Activated naive CD8-positive, alpha-beta T cell treated with anti-CD3 and anti-CD28 coated beads, Interleukin-2, amount 10 ng/mL, durations not matched to agents 7 days and 5 days (primary cell): ENCODE measurements around the gene CSNK2A1. TPM values are rescaled to one million over a fixed set of nuclear protein-coding genes. Genes with fewer than 3 reads are reported as not detected.
A peak's percentile ranks its signal among the peaks of the same experiment; 100 is the strongest.
"Not testable (repeated sequence)": the region's sequence is repeated elsewhere in the genome, so short reads cannot be mapped to it uniquely, and the experiment has no call there.

Experiments
- ATAC-seq: fragments of 150-1000 bp; cut with Tn5 transposase; one replicate; pipeline ENCODE4 v1.10.0; 2021; ENCODE audit warnings: low read depth, moderate library complexity
- POLR2A ChIA-PET: fragments of 350-600 bp; sonication (Branson Sonifier 250); formaldehyde crosslinking; loops from one replicate; lab custom pipeline; 2021; ENCODE audit warnings: antibody characterized with exemption; lab: Charles Lee
- DNase-seq: peaks from one replicate; pipeline ENCODE4 v3.0.0; 2021
- H3K27ac Mint-ChIP-seq: one replicate; pipeline ENCODE4 v1.8.0; 2022; ENCODE audit warnings: mild to moderate bottlenecking, mixed read lengths
- H3K27me3 Mint-ChIP-seq: one replicate; pipeline ENCODE4 v1.8.0; 2022; ENCODE audit warnings: mild to moderate bottlenecking, moderate library complexity, mixed read lengths
- H3K36me3 Mint-ChIP-seq: one replicate; pipeline ENCODE4 v1.8.0; 2021; ENCODE audit warnings: mild to moderate bottlenecking, mixed read lengths
- H3K4me1 Mint-ChIP-seq: one replicate; pipeline ENCODE4 v1.8.0; 2021; ENCODE audit warnings: mixed read lengths
- H3K4me3 Mint-ChIP-seq: one replicate; pipeline ENCODE4 v1.8.0; 2022; ENCODE audit warnings: mild to moderate bottlenecking, moderate library complexity, mixed read lengths
- H3K9me3 Mint-ChIP-seq: one replicate; pipeline ENCODE4 v1.8.0; 2021; ENCODE audit warnings: mixed read lengths
- total RNA-seq, 2 experiments: library from RNA; stranded (reverse); gene quantifications; one replicate each; pipeline ENCODE4 v1.2.3, GENCODE V29; 2021

CSNK2A1 gene
- total RNA-seq, 2 experiments from 2014 or later, result 113 to 114 TPM

GRCh38 chr20:462199-462991 lies 81.2 kb downstream of the CSNK2A1 start, which contains the start of gene TBC1D20:
TBC1D20 (minus strand) TSS chr20:462533; CDS start chr20:462405, 128 bp downstream.
- POLR2A ChIA-PET, result interaction anchor here (0.6 to 3.5 kb wide), 11 partner anchors 14 to 152 kb away, joined by 3 to 27 read pairs (median 6); partner anchors contain the start of genes RBCK1 and TRIB3
- peak within 1 kb of the TSS; percentile 94 for H3K27ac Mint-ChIP-seq
- peaks cover 2% of the 10 kb centered on the region for H3K9me3 Mint-ChIP-seq

DNA sequence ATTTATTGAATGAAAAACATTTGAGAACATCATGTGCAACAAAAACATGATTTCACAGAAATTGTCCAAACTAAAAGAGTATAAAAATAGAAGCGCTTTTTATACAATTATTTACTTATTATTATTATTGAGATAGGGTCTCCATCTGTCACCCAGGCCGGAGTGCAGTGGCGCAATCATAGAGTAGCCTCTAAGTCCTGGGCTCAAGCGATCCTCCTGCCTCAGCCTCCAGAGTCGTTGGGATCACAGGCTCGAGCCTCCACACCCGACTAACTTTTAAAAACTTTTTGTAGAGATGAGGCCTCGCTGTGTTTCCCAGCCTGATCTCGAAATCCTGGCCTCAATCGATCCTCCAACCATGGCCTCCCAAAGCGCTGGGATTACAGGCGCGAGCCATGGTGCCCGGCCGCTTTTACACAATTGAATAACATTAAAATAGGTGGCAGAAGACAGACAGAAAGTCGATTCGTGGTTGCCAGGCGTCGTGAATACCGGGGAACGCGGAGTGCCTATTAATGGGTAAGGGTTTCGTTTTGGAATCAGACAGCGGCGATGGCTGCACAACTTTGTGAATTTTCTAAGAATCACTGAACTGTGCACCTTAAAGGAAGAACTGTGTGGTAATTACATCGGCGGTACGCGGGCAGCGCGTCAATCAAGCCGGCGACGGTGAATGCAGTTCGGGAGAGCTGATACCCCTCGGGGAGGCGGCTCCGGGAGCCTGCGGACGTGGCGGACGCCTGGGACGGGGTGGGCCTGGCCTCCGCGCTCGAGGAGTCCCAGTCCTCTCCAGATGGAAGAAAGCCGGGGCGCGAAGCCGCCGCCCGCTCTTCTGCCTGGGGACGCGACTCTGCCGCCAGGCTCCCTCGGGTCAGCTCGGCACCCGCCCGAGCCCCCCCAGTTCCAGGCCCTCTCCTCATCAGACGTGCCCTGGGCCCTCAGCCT lies 82.1 kb downstream of the CSNK2A1 start:
- Mint-ChIP-seq H3K4me3 (peak overlapping the region; percentile 94), H3K9me3 (no peaks in the 10 kb centered on the region), H3K27ac (peak overlapping the region; percentile 94), H3K36me3 (peaks cover 7% of the 10 kb centered on the region), H3K27me3 (no peaks in the 10 kb centered on the region), H3K4me1 (peaks cover 35% of the 10 kb centered on the region)
- POLR2A ChIA-PET, result interaction anchor here (0.6 to 3.5 kb wide), 10 partner anchors 16 to 151 kb away, joined by 3 to 27 read pairs (median 6); partner anchors contain the start of genes RBCK1 and TRIB3
- DNase-seq, result peak; percentile 75
- ATAC-seq, result peak; percentile 38

More at GRCh38 chr20:462199-462991, 81.2 kb downstream of the CSNK2A1 start, which contains the start of gene TBC1D20:
- Mint-ChIP-seq H3K4me3 (peak within 1 kb of the TSS; percentile 94), H3K36me3 (peaks cover 7% of the 10 kb centered on the region), H3K4me1 (peaks cover 34% of the 10 kb centered on the region), H3K27me3 (peaks cover 3% of the 10 kb centered on the region)
- ATAC-seq, result peak; percentile 97
- DNase-seq, result peak; percentile 95

DNA sequence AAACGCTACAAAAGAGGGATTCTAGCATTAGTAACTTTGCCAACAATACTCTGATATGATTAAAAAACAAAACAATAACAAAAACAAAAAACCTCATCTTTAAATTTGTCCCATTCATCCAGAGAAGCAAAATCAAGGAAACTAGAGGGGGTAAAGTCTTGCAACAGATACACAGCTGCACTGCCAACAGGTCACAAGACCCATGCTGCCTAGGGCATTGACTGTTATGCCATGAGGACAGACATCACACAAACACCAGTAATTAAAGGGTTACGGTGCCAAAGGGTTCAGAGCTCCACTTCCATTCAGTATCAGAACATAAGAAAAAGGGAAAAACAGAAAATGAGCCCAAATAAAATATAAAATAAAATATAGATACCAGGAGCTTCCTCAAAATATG lies 82.9 kb downstream of the CSNK2A1 start:
- DNase-seq (no peak), ATAC-seq (no peak)
- Mint-ChIP-seq H3K36me3 (peaks cover 8% of the 10 kb centered on the region), H3K4me3 (peak overlapping the region; percentile 94), H3K9me3 (no peaks in the 10 kb centered on the region), H3K27ac (no peak overlapping the region), H3K27me3 (no peaks in the 10 kb centered on the region), H3K4me1 (peaks cover 36% of the 10 kb centered on the region)
- POLR2A ChIA-PET, result interaction anchor here (0.9 to 3.5 kb wide), 4 partner anchors 23 to 79 kb away, joined by 3 to 20 read pairs (median 6); partner anchors contain the start of genes RBCK1 and TRIB3

GRCh38 chr20:460180-460579 lies 83.4 kb downstream of the CSNK2A1 start:
- Mint-ChIP-seq H3K4me1 (peaks cover 36% of the 10 kb centered on the region), H3K27ac (no peak overlapping the region), H3K27me3 (no peaks in the 10 kb centered on the region), H3K36me3 (peaks cover 8% of the 10 kb centered on the region), H3K9me3 (no peaks in the 10 kb centered on the region), H3K4me3 (peak overlapping the region; percentile 94)
- no peak for DNase-seq
- POLR2A ChIA-PET, result interaction anchor here (0.7 to 3.5 kb wide), 5 partner anchors 22 to 79 kb away, joined by 3 to 20 read pairs (median 5); partner anchors contain the start of genes RBCK1 and TRIB3
- no peak for ATAC-seq

GRCh38 chr20:458776-459175 lies 84.8 kb downstream of the CSNK2A1 start:
- Mint-ChIP-seq H3K36me3 (peaks cover 8% of the 10 kb centered on the region), H3K27ac (no peak overlapping the region), H3K4me3 (no peak overlapping the region), H3K9me3 (no peaks in the 10 kb centered on the region), H3K4me1 (peaks cover 36% of the 10 kb centered on the region), H3K27me3 (no peaks in the 10 kb centered on the region)
- POLR2A ChIA-PET, result interaction anchor here (0.7 kb wide), 1 partner anchor 99 kb away, joined by 4 read pairs; no protein-coding TSS in a partner anchor
- no peak for ATAC-seq
- DNase-seq, result no peak

GRCh38 chr20:454951-455350 lies 88.6 kb downstream of the CSNK2A1 start:
- ATAC-seq (no peak), DNase-seq (no peak)
- Mint-ChIP-seq H3K36me3 (peaks cover 4% of the 10 kb centered on the region), H3K27me3 (no peaks in the 10 kb centered on the region), H3K9me3 (no peaks in the 10 kb centered on the region), H3K4me3 (no peak overlapping the region), H3K27ac (no peak overlapping the region), H3K4me1 (peaks cover 21% of the 10 kb centered on the region)
- POLR2A ChIA-PET, result no interaction called here

DNA sequence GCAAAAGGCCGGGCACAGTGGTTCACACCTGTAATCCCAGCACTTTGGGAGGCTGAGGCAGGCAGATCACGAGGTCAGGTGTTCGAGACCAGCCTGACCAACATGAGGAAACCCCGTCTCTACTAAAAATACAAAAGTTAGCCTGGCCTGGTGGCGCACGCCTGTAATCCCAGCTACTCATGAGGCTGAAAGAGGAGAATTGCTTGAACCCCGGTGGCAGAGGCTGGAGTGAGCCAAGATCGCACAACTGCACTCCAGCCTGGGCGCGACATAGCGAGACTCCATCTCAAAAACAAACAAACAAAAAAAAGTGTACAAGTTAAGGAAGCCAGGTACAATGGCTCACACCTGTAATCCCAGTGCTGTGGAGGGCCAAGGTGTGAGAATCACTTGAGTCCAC lies 91.6 kb downstream of the CSNK2A1 start:
- H3K27me3 Mint-ChIP-seq, H3K9me3 Mint-ChIP-seq, ATAC-seq, H3K27ac Mint-ChIP-seq, H3K4me3 Mint-ChIP-seq, POLR2A ChIA-PET, H3K36me3 Mint-ChIP-seq, H3K4me1 Mint-ChIP-seq, DNase-seq: not testable (repeated sequence)

GRCh38 chr20:445514-446336 lies 97.9 kb downstream of the CSNK2A1 start:
- POLR2A ChIA-PET, result interaction anchor here (1.6 kb wide), 1 partner anchor 16 kb away, joined by 4 read pairs; the partner anchor contains the start of gene TBC1D20
- Mint-ChIP-seq H3K9me3 (no peaks in the 10 kb centered on the region), H3K27ac (no peak overlapping the region), H3K36me3 (peaks cover 25% of the 10 kb centered on the region), H3K4me3 (no peak overlapping the region), H3K4me1 (peaks cover 2% of the 10 kb centered on the region), H3K27me3 (no peaks in the 10 kb centered on the region)
- DNase-seq (no peak), ATAC-seq (no peak)

DNA sequence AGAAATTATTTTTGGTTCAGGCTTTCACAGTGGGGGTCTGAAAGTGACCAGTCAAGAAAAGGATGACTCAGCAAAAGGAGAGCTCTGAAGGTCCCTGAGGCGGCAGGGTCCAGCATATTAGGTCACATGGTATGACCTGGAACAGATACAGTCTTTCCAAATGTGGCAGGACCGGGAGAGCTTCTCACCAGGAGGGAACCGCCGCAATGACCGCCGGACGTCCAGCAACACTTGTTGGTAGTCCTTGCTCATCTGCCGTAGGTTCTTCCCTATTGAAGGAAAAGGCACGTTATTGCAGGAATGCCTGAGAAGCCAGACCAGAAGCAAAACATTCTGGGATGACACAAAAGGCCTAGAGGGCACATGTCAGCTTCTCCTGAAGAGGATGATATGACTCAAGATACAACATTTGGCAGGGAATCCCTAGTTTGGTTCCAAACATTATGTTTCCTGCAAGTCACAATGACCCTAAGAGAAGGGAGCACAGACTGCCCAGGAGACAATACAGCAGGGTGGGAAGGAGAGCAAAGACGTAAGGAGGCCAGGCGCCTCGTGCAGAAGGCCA lies 98.6 kb downstream of the CSNK2A1 start:
- Mint-ChIP-seq H3K4me3 (no peak overlapping the region), H3K9me3 (no peaks in the 10 kb centered on the region), H3K4me1 (peaks cover 5% of the 10 kb centered on the region), H3K27me3 (no peaks in the 10 kb centered on the region), H3K27ac (no peak overlapping the region), H3K36me3 (peaks cover 32% of the 10 kb centered on the region)
- POLR2A ChIA-PET, result no interaction called here
- no peak for DNase-seq
- ATAC-seq, result no peak

DNA sequence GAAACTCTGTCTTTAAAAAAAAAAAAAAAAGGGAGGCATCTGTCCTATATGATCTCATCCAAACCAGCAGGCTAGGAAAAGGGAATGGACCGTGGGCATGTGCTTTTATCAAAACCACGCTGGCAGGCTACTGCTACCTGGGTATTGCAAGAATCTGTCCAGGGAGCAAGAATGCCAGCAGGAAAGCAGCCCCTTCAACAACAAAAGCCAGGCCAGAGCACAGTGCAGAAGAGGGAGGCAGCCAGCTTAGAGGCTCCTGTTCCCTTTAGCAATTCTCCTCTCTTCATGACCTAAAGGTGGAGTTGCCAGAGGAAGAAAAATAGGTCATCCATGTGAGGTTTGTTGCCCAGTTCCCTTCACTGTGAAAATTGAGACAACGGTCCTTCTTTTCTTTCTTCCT lies 99.5 kb downstream of the CSNK2A1 start:
- Mint-ChIP-seq H3K9me3 (no peaks in the 10 kb centered on the region), H3K27ac (no peak overlapping the region), H3K4me3 (no peak overlapping the region), H3K27me3 (no peaks in the 10 kb centered on the region), H3K4me1 (peaks cover 11% of the 10 kb centered on the region), H3K36me3 (peaks cover 40% of the 10 kb centered on the region)
- POLR2A ChIA-PET, result no interaction called here
- ATAC-seq (no peak), DNase-seq (no peak)

DNA sequence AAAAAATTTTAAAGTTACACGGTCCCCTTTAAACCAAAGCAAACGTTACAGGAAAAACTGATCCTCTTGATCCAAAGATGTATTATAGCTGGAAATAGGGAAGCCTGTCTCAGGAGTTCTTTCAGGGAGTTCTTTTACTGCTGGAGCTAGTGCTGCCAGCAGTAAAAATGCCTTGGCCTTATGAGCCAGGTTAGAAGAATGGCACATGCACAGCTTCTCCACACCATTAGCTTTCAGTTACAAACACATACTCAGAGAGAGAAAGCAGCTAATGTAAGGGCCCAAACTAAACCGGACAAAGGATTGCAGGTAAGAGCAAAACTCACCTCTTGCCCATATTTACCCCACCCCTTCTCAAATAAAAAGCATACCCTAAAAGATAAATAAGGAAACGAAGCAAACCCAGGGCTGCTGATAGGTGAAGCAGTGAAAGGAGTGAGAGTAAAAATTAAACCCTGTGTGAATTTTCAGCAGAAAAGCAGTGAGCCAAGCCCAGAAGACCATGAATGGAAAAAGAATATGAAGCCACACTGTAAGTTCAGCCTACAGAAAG lies 100.3 kb downstream of the CSNK2A1 start:
- POLR2A ChIA-PET, result no interaction called here
- Mint-ChIP-seq H3K4me3 (no peak overlapping the region), H3K9me3 (no peaks in the 10 kb centered on the region), H3K4me1 (peaks cover 19% of the 10 kb centered on the region), H3K27ac (no peak overlapping the region), H3K27me3 (no peaks in the 10 kb centered on the region), H3K36me3 (peaks cover 41% of the 10 kb centered on the region)
- no peak for ATAC-seq
- DNase-seq, result no peak

- POLR2A ChIA-PET, result no interaction called here
- Mint-ChIP-seq H3K27ac (no peak overlapping the region), H3K4me3 (no peak overlapping the region), H3K27me3 (no peaks in the 10 kb centered on the region), H3K9me3 (no peaks in the 10 kb centered on the region), H3K4me1 (peaks cover 33% of the 10 kb centered on the region), H3K36me3 (peaks cover 59% of the 10 kb centered on the region)
- no peak for ATAC-seq
- DNase-seq, result no peak
Measured at GRCh38 chr20:440636-441035, 103.0 kb downstream of the CSNK2A1 start.
